Osteoblast (primary cell): ENCODE measurements around the gene CDK4. TPM values are rescaled to one million over a fixed set of nuclear protein-coding genes. Genes with fewer than 3 reads are reported as not detected.

Experiments used
- DNase-seq: peaks from one replicate; pipeline ENCODE4 v3.0.0; 2011; ENCODE audit warnings: low spot score, mixed read lengths; ENCODE audit not compliant: insufficient read length; ENCODE audit errors: missing footprints
- H2AFZ ChIP-seq: 2 replicates; pipeline ENCODE4 v1.6.0; 2011; ENCODE audit warnings: mild to moderate bottlenecking, low read length
- H3K27ac ChIP-seq: 2 replicates; pipeline ENCODE4 v1.5.1; 2011; ENCODE audit warnings: mild to moderate bottlenecking, low read depth, low read length, moderate library complexity
- H3K27me3 ChIP-seq: 2 replicates; pipeline ENCODE4 v1.6.0; 2012; ENCODE audit warnings: mild to moderate bottlenecking, control low read depth, inconsistent platforms, low read length, moderate library complexity; ENCODE audit not compliant: insufficient read depth
- H3K36me3 ChIP-seq: 2 replicates; pipeline ENCODE4 v1.5.1; 2011; ENCODE audit warnings: mild to moderate bottlenecking, low read length, control low read depth, moderate library complexity; ENCODE audit not compliant: insufficient read depth
- H3K4me1 ChIP-seq: 2 replicates; pipeline ENCODE4 v1.5.1; 2011; ENCODE audit warnings: mild to moderate bottlenecking, low read length, control low read depth, moderate library complexity; ENCODE audit not compliant: insufficient read depth
- H3K4me2 ChIP-seq: 2 replicates; pipeline ENCODE4 v1.6.0; 2011; ENCODE audit warnings: mild to moderate bottlenecking, low read length; ENCODE audit not compliant: insufficient read depth
- H3K4me3 ChIP-seq: fragments of 200-600 bp; sonication (generic); 3 replicates; pipeline ENCODE4 v1.5.1; 2012; ENCODE audit warnings: mild to moderate bottlenecking, low read length, inconsistent platforms; ENCODE audit not compliant: insufficient read depth
- H3K79me2 ChIP-seq: 2 replicates; pipeline ENCODE4 v1.6.0; 2012; ENCODE audit warnings: mild to moderate bottlenecking, low read length, control low read depth, inconsistent platforms; ENCODE audit not compliant: insufficient read depth
- H3K9me3 ChIP-seq: 2 replicates; pipeline ENCODE4 v1.5.1; 2011; ENCODE audit warnings: low read depth, low read length, control low read depth
- H4K20me1 ChIP-seq: 2 replicates; pipeline ENCODE4 v1.6.0; 2012; ENCODE audit warnings: mild to moderate bottlenecking, low read length, control low read depth; ENCODE audit not compliant: insufficient read depth
- CTCF ChIP-seq: IDR thresholded peaks from 2 replicates; pipeline ENCODE4 v1.5.1; 2011; ENCODE audit warnings: mild to moderate bottlenecking, low read depth, low read length, moderate library complexity; ENCODE audit errors: extremely low read depth
- total RNA-seq: library from RNA; depleted of rRNA; stranded (reverse); fragments of >200 nt; gene quantifications from 2 replicates; pipeline ENCODE4 v1.2.3, GENCODE V29; 2012

The CDK4 gene
- total RNA-seq, 1 donor = 293 TPM

- no peaks in the 10 kb centered on the region for H3K9me3 ChIP-seq
- no peak overlapping the region for H2AFZ ChIP-seq
- no peak for TF ChIP-seq CTCF
- no peaks in the 10 kb centered on the region for H3K36me3 ChIP-seq
- H4K20me1 ChIP-seq = no peaks in the 10 kb centered on the region
- H3K4me1 ChIP-seq = peaks cover 9% of the 10 kb centered on the region
- peaks cover 73% of the 10 kb centered on the region for H3K27me3 ChIP-seq
- H3K4me2 ChIP-seq = no peak overlapping the region
- H3K27ac ChIP-seq = no peak overlapping the region
- H3K4me3 ChIP-seq = no peak overlapping the region
- peak; percentile 59 for DNase-seq
- peaks cover 1% of the 10 kb centered on the region for H3K79me2 ChIP-seq
Measured at GRCh38 chr12:57739914-57740538, 12.1 kb downstream of the CDK4 start.

- no peak overlapping the region for H3K4me2 ChIP-seq
- peaks cover 9% of the 10 kb centered on the region for H3K4me1 ChIP-seq
- H3K36me3 ChIP-seq = no peaks in the 10 kb centered on the region
- no peaks in the 10 kb centered on the region for H3K79me2 ChIP-seq
- no peak overlapping the region for H3K27ac ChIP-seq
- H2AFZ ChIP-seq = no peak overlapping the region
- peak; percentile 72 for DNase-seq
- TF ChIP-seq CTCF = no peak
- no peak overlapping the region for H3K4me3 ChIP-seq
- H3K27me3 ChIP-seq = peaks cover 80% of the 10 kb centered on the region
- H3K9me3 ChIP-seq = no peaks in the 10 kb centered on the region
- peaks cover 2% of the 10 kb centered on the region for H4K20me1 ChIP-seq
Measured at GRCh38 chr12:57739387-57739786, 12.7 kb downstream of the CDK4 start.

- H3K4me1 ChIP-seq = peaks cover 9% of the 10 kb centered on the region
- no peak for TF ChIP-seq CTCF
- H4K20me1 ChIP-seq = peaks cover 4% of the 10 kb centered on the region
- H3K4me2 ChIP-seq = peak within 1 kb of the TSS; percentile 43
- no peak within 1 kb of the TSS for H2AFZ ChIP-seq
- peak; percentile 81 for DNase-seq
- H3K27ac ChIP-seq = no peak within 1 kb of the TSS
- no peaks in the 10 kb centered on the region for H3K36me3 ChIP-seq
- no peaks in the 10 kb centered on the region for H3K79me2 ChIP-seq
- H3K9me3 ChIP-seq = no peaks in the 10 kb centered on the region
- H3K4me3 ChIP-seq = peak within 1 kb of the TSS; percentile 16
- H3K27me3 ChIP-seq = peaks cover 86% of the 10 kb centered on the region
Measured at GRCh38 chr12:57738661-57739237, 13.4 kb downstream of the CDK4 start, which contains the start of gene AGAP2. Gene AGAP2, minus strand, starts transcription at chr12:57738742. Its CDS starts 496 bp downstream, at chr12:57738246.
